Stimulated activated CD8-positive, alpha-beta memory T cell treated with anti-CD3 and anti-CD28 coated beads, Interleukin-15, amount 100 ng/mL, for 4 hours (primary cell): Measurements from ENCODE around the gene ZDHHC17.
"Not testable (repeated sequence)": the region's sequence is repeated elsewhere in the genome, so short reads cannot be mapped to it uniquely, and the experiment has no call there.

Experiments used
- DNase-seq, 2 donors: peaks; one replicate each; pipeline ENCODE4 v3.0.0-alpha.2; 2020; ENCODE audit warnings: low read depth in 2 of 2

ZDHHC17 gene

DNA sequence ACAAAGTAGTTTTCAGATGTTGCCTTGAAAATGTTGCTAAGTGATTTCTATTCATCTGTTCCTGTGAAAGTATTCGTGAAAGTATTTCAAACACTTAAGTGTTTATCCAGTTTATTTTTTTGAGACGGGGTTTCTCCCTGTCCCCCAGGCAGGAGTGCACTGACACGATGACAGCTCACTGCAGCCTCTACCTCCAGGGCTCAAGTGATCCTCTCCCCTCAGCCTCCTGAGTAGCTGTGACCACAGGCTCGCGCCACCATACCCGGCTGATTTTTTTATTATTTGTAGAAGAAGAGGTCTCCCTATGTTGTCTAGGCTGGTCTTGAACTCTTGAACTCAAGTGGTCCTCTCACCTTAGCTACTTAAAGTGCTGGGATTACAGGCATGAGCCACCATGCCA, 1.7 kb downstream of the ZDHHC17 start:
- DNase-seq, result no peak

DNA sequence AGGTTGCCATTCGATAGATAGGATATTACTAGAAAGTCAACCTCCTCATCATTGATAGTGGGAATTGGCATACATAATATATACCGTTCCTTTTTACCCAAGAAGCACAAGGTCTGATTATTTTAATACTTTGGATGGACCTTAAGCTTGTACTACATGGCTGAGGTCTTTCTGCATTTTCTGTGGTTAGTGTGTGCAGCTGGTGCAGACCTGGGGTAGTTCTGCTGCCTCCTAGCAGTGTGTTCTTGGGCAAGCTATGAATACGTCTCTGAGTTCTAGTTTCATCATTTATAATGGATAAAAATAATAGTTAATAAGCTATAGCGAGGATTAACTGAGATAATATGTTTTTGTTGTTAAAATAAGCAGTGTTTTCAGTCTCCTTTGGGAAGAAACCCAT, 2.2 kb downstream of the ZDHHC17 start:
- no peak for DNase-seq

DNA sequence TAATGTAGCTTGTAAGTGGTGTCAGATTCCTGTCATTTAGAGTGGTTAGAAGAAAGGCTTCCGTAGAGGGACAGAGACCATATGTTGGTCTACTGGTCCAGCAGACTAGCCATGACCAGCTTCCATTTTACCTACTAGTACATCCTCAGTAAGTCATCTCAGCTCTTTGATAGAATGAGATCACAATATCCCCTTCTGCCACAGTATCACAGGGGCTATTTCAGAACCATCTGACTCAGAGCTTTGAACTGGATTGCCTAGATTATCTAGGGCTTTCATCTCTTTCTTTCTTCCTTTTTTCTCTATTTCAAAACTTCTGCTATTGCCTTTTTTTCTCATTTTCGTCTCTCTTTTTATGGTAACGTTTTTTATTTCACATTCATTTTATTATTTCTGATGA, 4.7 kb downstream of the ZDHHC17 start:
- no peak for DNase-seq

DNA sequence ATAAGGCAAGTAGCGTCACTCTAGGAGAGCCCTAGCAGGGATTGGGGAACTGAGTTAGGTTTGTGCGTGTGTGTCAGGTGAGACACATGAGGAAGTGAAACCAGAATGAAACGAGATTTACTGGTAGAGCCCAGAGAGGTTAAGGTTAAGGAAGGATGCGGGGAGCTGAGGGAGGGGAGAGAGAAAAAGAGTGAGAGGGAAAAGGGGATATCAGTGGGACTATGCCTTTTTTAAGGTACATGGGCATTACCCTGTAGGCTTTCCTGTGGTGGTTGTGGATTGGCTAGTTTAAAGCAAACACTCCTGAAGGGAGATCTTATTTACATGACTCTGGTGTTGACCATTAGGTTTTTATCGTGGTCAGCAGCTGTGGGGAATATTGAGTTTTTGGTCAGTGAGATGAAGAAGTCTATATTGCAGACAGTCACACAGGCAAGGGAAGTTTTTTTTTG, 13.9 kb downstream of the ZDHHC17 start:
- DNase-seq, result no peak

DNA sequence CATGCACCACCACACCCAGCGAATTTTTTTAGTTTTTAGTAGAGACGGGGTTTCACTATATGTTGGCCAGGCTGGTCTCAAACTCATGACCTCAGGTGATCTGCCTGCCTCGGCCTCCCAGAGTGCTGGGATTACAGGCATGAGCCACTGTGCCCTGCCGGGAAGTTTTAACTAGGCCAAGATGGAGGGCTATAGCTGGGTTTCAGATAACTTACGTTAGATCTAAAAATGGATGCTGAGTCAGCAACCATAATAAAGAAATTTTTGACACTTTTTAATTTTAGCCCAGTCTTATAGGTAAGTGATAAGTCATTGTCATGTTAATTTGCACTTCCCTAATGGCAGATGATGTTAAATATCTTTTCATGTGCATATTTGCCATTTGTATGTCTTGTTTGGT, 14.4 kb downstream of the ZDHHC17 start:
- DNase-seq, result no peak

DNA sequence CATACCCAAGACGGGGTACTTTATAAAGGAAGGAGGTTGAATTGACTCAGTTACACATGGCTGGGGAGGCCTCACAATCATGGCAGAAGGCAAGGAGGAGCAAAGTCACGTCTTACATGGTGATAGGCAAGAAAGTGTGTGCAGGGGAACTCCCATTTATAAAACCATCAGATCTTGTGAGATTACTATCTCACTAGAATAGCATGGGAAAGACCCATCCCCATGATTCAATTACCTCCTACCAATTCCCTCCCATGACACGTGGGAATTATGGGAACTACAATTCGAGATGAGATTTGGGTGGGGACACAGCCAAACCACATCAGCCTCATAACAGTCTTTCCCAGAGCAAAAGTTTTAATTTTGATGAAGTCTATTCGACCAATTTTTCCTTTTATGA, 15.4 kb downstream of the ZDHHC17 start:
- not testable (repeated sequence) for DNase-seq

DNA sequence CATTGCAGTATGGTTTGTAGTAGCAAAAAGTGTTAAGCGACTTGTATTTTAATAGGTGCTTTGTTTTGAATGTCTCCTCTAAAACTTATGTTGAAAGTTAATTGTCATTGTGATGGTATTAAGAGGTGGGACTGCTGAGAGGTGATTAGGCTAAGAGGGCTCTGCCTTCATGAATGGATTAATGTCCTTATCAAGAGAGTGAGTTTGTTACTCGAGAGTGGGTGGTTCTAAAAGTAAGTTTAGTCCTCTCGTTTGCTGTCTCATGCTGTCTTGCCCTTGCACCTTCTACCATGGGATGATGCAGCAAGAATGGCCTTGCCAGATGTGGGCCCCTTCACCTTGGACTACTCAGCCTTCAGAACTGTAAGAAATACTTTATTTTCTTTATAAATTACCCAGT, 17.4 kb downstream of the ZDHHC17 start:
- DNase-seq, result no peak

DNA sequence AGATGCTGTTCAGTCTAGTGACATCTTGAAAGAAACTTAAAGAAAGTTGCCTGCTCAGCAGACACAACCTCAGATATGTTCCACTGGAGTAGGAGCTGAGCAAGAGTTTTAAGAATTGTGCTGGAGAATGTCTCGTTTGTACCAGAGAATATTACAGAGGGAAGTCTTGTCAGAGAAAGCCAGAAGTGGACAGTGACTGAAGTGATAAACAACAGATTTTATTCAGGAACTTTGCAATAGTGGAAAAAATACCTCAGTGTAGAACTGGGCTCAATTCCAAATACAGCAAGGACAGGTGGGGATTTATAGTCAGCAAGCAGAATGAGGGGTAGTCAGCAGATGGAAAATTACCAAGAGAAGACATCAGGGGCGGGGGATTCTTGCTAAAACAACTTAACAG, 18.6 kb downstream of the ZDHHC17 start:
- DNase-seq, result no peak

DNA sequence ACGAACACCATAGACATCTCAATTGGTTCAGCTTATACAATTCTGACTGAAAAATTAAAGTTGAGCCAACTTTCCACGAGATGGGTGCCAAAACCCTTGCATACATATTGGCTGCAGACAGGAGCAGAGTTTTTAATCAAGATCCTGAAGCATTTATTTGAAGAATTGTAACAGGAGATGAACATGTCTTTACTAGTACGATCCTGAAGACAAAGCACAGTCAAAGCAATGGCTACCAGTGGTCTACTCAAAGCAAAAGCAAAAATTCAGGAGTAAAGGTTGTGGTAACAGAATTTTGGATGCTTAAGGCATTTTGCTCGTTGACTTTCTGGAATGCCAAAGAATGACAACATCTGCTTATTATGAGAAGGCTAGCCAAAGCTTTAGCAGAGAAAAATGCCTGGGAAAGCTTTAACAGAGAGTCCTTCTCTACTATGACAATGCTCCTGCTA, 20.7 kb downstream of the ZDHHC17 start:
- DNase-seq, result no peak

DNA sequence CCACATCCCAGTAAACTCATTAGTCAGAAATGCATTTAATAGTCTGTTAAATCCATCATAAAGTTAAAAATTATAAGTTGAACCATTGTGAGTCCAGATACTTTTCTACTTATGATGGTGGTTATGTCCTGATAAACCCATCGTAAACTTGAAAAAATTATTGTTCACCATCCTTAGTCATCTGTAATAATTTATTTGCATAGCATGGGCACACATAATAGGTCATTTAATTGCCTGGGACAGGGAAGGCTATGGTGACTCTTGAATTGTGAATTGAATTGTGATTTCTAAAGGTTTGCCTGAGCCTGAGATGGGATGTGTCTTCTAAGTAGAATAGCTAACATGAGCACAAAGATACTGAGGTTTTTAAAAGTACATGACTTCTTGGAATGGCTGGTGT, 21.5 kb downstream of the ZDHHC17 start:
- no peak for DNase-seq

DNA sequence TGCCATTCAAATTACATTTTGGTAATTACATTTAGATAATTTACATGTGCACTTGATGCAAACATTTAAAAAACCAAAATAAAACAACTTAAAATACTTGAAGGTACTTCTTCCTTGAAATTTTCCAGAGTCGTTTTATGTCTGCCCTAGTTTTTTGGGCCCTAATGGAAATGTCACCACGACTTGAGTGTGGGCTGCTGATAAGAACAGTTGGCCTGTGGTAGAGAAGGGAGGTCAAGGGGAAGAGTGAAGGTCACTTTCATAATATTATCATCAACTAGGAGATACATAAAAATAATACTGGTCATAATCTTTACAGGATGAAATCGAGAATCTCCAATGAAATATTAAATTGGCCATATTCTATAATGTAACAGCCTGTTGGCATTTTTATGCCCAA, 23.1 kb downstream of the ZDHHC17 start:
- DNase-seq, result no peak

DNA sequence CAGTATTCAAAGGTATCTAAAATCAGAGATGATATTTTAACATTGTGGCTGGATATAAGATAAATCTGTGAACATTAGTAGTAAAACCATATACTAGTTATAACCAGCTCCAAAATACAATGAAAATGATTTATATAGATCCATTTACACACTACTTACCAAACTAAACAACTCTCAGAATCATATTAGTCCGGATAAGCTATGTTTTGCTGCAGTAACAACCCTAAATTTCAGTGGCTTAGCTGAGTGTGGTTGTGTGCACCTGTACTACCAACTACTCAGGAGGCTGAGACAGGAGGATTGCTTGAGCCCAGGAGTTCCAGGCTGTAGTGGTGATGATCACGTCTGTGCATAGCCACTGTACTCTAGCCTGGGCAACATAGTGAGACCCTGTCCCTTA, 23.8 kb downstream of the ZDHHC17 start:
- no peak for DNase-seq

DNA sequence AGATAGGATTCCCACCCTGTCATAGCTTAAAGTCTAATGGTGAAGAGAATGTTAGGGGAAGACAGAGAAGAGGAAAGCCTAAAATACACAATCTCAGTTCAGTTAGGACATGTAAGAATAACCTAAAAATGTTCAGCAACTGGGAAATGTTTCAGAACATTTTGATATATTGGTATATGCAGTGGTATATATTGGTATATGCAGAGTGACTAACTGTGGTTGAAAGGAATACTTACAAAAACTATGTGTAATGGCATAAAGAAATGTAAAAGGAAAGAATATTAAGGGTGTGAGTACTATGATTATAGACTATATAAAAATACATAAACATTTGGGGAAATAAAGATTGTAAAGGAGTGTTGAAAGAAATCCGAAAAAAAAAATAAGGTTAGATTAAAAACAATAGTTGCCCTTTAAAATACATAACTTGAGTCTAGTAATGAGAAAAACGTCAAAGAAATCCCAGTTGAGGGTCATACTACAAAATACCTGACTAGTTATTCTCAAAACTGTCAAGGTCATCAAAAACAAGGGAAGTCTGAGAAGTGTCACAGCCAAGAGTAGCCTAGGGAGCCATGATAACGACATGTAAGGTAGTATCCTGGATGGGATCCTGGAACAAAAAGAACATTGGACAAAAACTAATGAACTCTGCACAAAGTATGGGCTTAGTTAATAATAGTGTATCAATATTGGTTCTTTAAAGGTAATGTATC, 25.6 kb downstream of the ZDHHC17 start:
- DNase-seq, result no peak

DNA sequence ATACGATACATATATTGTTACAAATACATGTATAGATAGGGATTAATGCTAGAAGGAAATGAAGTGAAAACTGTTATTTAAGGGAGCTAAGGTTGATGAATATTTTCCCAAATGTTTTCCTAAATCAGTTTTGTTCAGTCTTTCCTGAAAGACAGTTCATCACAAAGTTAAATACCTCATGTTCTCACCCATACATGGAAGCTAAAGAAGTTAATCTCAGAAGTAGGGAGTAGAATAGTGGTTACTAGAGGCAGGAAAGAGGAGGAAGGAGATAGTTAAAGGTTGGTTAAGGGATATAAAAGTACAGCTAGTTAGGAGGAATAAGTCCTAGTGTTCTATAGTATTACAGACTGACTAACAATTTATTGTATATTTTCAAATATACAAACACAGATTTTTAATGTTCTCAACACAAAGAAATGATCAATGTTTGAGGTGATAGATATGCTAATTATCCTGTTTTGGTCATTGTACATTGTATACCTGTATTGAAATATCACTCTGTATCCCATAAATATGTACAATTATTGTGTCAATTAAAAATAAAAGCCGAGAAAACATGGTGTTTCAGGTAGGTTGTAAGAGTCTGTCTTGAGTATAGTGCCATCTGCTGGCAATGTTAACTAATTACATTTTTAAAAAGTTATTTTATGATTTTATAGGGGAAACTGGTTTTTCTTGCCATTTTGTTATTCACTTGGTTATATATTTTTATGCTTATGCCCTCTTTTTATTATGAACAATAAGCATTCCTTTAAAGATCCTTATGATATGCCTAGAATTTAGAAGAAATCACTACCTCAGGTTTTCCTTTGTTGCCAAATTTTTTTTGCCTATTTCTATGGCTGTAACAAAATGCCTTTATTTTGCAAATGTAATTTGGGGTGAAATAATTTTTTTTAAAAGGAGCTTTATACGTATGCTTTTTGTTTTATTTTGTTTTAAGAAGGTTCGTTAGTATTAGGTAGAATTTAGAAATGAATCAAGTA, 26.9 kb downstream of the ZDHHC17 start:
- DNase-seq, result no peak

DNA sequence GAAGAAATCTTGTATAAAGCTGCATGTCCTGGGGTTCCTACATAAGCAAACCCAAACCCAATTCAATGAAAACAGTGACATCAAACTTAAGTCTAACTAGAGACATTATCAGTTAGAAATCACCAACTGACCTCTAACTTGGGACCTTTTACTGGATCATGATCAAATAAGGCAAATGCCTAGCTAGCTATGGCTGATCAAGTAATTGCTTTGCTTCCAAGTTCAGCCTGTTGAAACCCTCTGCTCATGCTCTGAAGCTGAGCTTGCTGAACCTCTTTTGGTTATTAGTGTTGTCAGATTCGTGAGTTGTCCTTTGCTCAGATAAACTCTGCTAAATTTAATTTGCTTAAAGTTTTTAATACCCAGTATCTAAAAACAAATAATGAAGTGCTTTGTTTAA, 28.9 kb downstream of the ZDHHC17 start:
- no peak for DNase-seq

DNA sequence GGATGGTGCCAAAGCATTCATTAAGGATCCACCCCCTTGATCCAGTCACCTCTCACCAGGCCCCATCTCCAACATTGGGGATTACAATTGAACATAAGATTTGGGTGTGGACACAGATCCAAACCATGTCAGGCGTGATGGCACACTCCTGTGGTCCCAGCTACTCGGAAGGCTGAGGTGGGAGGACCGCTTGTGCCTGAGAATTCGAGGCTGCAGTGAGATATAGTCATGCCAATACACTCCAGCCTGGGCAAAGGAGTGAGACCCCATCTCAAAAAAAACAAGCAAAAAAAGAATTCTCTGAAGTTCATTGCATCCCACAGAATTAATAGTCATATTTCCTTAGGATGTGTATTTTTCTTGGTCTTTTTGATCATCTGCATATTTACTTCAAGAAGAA, 34.9 kb downstream of the ZDHHC17 start:
- no peak for DNase-seq

DNA sequence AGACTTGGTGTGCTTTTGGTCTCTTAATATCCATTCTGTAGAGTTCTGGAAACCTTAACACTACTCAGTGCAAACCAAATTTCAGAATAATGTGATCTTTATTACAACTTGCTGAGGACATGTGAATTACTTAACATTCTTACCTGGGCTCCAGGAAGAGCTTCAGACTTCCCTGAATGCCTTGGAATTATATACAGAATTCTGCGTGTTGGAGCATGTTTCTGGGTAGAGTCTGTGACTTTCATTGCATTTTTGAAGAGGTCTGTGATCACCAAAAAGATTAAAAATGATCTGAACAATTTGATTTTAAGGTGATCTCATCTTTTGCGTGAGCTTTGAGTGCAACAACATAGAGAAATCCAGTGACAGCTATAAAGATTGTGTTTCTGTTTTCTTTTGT, 35.4 kb downstream of the ZDHHC17 start:
- DNase-seq, result no peak

DNA sequence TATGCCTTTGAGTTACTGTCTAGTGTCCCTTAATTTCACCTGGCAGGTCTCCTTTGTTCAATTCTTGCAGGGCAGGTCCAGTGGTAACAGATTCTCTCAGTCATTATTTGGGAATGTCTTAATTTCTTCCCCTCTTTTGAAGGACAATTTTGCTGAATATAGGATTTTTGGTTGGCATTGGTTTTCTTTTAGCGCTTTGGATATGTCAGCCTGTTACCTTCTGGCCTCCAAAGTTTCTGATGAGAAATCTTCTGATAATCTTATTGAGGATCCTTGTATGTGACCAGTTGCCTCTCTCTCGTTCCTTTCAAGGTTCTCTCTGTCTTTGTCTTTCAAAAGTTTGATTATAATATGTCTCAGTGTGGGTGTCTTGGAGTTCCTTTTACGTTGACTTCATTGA, 38.1 kb downstream of the ZDHHC17 start:
- DNase-seq, result no peak

DNA sequence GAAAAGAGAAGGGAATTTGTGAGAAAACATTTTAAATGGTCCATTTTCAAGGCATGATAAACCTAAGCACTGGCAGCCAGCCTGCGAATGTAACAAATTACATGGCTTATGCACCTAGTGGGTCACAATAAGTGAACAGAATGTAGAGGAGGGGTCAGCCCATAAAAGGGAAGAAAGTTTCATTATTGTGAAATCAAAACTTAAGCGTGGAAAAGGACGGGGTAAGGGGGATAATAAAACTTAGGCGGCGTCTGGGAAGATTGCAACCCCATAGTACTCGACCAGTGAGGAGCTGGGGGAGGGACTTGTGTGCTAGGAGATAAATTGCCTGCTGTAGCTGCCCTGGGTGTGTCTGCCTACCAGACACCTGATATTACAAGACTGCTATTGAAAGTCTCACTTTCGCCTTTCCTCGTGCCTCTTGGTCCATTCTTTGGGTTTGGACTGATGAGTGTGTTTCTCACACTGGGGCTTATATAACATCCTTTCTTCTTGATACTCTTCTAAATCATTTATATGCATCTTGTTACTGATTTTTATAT, 40.6 kb downstream of the ZDHHC17 start:
- no peak for DNase-seq

DNA sequence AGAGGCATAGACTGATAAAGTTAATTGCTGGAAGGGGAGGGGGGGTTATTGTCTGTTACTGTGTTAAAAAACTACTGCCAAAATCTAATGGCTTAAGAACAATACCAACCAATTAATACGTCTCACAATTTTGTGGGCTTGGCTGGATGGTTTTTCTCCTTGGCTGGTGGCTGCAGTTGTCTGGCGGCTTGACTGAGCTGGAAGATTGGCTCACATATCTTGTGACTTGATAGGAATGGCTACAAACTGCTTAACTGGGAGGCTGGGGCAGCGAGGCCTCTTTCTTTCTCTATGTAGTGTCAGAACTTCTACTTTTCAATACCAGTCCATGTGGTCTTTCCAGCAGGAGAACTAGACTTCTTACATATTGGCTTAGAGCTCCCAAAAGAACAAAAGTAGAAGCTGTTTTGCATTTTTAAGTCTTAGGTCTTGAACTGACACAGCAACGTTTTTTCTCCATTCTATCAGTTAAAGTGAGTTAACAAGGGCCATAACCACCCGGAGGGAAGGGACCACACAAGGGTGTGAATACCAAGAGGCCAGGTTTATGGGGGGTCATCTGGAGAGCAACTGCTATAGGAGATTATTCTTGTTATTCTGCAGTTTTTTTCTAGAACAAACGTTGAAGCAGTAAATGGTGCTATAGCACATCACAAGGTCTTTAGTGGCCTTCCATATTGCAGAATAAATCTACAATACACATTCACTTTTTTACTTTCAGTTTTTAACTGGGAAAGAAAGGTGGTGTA, 46.9 kb downstream of the ZDHHC17 start:
- DNase-seq, result no peak

DNA sequence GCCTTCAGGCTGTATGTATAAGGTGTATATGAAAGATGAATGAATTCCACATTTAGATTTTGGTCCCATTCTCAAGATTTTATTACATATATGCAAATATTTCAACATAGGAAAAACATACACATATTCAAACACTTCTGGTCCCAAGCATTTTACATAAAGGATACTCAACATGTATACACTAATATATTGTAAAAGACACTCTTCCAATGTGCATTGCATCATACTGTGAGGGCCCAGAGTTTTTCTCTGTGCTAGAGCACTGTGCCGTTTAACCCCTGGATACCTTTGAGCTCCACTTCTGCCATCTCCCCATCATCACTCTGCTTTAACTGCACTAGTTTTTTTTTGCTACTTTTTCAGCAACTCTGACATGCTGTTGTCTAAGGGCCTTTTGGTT, 48.1 kb downstream of the ZDHHC17 start:
- DNase-seq, result no peak

DNA sequence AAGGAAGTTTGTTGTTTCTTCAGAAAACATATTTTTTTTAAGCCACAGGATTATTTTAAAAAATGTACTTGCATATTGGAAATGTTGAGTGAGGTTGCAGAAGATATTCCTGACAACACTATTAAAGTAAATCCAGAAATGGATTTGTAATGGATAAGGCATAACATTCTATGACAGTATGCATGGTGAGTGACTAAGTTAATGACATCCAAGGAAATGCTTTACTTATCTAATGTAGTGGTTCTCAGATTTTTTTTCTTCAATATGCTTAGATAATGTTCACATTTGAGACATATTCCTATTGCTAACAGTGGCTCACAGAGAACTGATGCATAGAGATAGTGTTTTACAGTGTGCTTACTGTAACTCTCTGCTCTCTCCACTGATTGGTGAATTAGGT, 49.4 kb downstream of the ZDHHC17 start:
- DNase-seq, result no peak
